ENCODE measurements around the gene CFAP251.
"Not testable (repeated sequence)": the region's sequence is repeated elsewhere in the genome, so short reads cannot be mapped to it uniquely, and the experiment has no call there.

The CFAP251 gene

GRCh38 chr12:121980191-121980891 lies 61.9 kb downstream of the CFAP251 start:
- peak; percentile 25 to 58 for DNase-seq

GRCh38 chr12:121980892-121981272 lies 62.5 kb downstream of the CFAP251 start:
- no peak for DNase-seq

- no peak for DNase-seq
These were observed 63.1 kb downstream of the CFAP251 start for GRCh38 chr12:121981456-121981855.

- DNase-seq: no peak
These were observed 64.6 kb downstream of the CFAP251 start for GRCh38 chr12:121982950-121983349.

GRCh38 chr12:121983536-121984210 lies 65.3 kb downstream of the CFAP251 start:
- no peak for DNase-seq

- DNase-seq: no peak
These were observed 68.3 kb downstream of the CFAP251 start for GRCh38 chr12:121986489-121987245.

- DNase-seq: not testable (repeated sequence)
These were observed 70.1 kb downstream of the CFAP251 start for GRCh38 chr12:121988519-121988918.

- DNase-seq: no peak
These were observed 71.1 kb downstream of the CFAP251 start for GRCh38 chr12:121989276-121990113.

- DNase-seq: no peak
These were observed 71.8 kb downstream of the CFAP251 start for GRCh38 chr12:121990114-121990647.

GRCh38 chr12:121990692-121991603 lies 72.6 kb downstream of the CFAP251 start:
- DNase-seq: no peak

- DNase-seq: peak; percentile 26 to 54
These were observed 73.9 kb downstream of the CFAP251 start for GRCh38 chr12:121992059-121992879.

- no peak for DNase-seq
These were observed 77.9 kb downstream of the CFAP251 start for GRCh38 chr12:121996050-121996944.

- no peak for DNase-seq
These were observed 78.7 kb downstream of the CFAP251 start for GRCh38 chr12:121996945-121997612.

GRCh38 chr12:122001466-122002209 lies 83.2 kb downstream of the CFAP251 start:
- DNase-seq: no peak

GRCh38 chr12:122003651-122004611 lies 85.5 kb downstream of the CFAP251 start:
- peak in 1 of 2 donors; percentile 67 for DNase-seq

- DNase-seq: no peak
These were observed 86.3 kb downstream of the CFAP251 start for GRCh38 chr12:122004633-122005071.

All from CD4-positive, alpha-beta T cell treated with Interferon alpha-2 for 1 hour (primary cell).